IMR-90 (cell line): ENCODE results near the gene NBPF3. TPM values are rescaled to one million over a fixed set of nuclear protein-coding genes. Genes with fewer than 3 reads are reported as not detected.

ENCODE experiments used
- ATAC-seq: fragments of 200-7000 bp; cut with Tn5 transposase; 2 replicates; pipeline ENCODE4 v1.9.1; 2020; ENCODE audit warnings: low read depth, mild to moderate bottlenecking, moderate library complexity
- BruUV-seq: library from RNA; stranded (reverse); fragments of 400-500 nt; replicated peaks from 2 replicates; lab custom pipeline; 2021; lab: Mats Ljungman, UMichigan
- CTCF ChIA-PET: fragments of 300-600 bp; formaldehyde crosslinking; extraction: SDS; loops from one replicate; lab custom pipeline; 2021; ENCODE audit warnings: antibody characterized with exemption; lab: Yijun Ruan, JAX
- POLR2A ChIA-PET: fragments of 300-600 bp; sonication (Branson Sonifier 250); formaldehyde crosslinking; loops from one replicate; lab custom pipeline; 2022; ENCODE audit warnings: antibody characterized with exemption; ENCODE audit not compliant: unreplicated experiment; lab: Charles Lee
- DNase-seq: peaks from one replicate; pipeline ENCODE4 v3.0.0; 2013
- H2AFZ ChIP-seq: replicated peaks from 2 replicates; pipeline ENCODE3; 2013; ENCODE audit warnings: low read length, mild to moderate bottlenecking; ENCODE audit not compliant: poor library complexity
- H2AK5ac ChIP-seq: 2 replicates; pipeline ENCODE4 v1.6.1; 2013; ENCODE audit warnings: low read depth, low read length, inconsistent platforms
- H2AK9ac ChIP-seq: replicated peaks from 2 replicates; pipeline ENCODE3; 2013; ENCODE audit warnings: mild to moderate bottlenecking, low read depth, low read length, moderate library complexity; ENCODE audit not compliant: poor library complexity
- H2BK120ac ChIP-seq: 2 replicates; pipeline ENCODE4 v1.6.1; 2013; ENCODE audit warnings: low read depth, low read length, inconsistent platforms
- H2BK15ac ChIP-seq: 3 replicates; pipeline ENCODE4 v1.6.1; 2013; ENCODE audit warnings: low read depth, low read length, inconsistent platforms
- H2BK20ac ChIP-seq: 2 replicates; pipeline ENCODE4 v1.6.1; 2013; ENCODE audit warnings: low read depth, mild to moderate bottlenecking, inconsistent platforms, low read length, moderate library complexity
- H2BK5ac ChIP-seq: 2 replicates; pipeline ENCODE4 v1.6.1; 2013; ENCODE audit warnings: mild to moderate bottlenecking, low read depth, low read length, inconsistent platforms; ENCODE audit not compliant: poor library complexity, severe bottlenecking
- H3K14ac ChIP-seq: replicated peaks from 2 replicates; pipeline ENCODE4 v1.6.1; 2013; ENCODE audit warnings: low read depth, low read length, inconsistent platforms
- H3K18ac ChIP-seq: 2 replicates; pipeline ENCODE4 v1.6.1; 2013; ENCODE audit warnings: low read depth, low read length, control low read depth
- H3K23ac ChIP-seq: 2 replicates; pipeline ENCODE4 v1.6.1; 2013; ENCODE audit warnings: low read depth, low read length, inconsistent platforms
- H3K27ac ChIP-seq: 2 replicates; pipeline ENCODE4 v1.5.1; 2013; ENCODE audit warnings: mild to moderate bottlenecking, control low read depth, low read length; ENCODE audit not compliant: insufficient read depth
- H3K27me3 ChIP-seq: 2 replicates; pipeline ENCODE4 v1.6.1; 2013; ENCODE audit warnings: low read length; ENCODE audit not compliant: control insufficient read depth, insufficient read depth
- H3K36me3 ChIP-seq: 2 replicates; pipeline ENCODE4 v1.6.1; 2013; ENCODE audit warnings: low read length, mixed read lengths; ENCODE audit not compliant: control insufficient read depth, insufficient read depth
- H3K4ac ChIP-seq: 2 replicates; pipeline ENCODE4 v1.6.1; 2013; ENCODE audit warnings: low read depth, low read length, inconsistent platforms
- H3K4me1 ChIP-seq: 2 replicates; pipeline ENCODE4 v1.6.1; 2013; ENCODE audit warnings: low read length, mixed read lengths; ENCODE audit not compliant: control insufficient read depth, insufficient read depth
- H3K4me2 ChIP-seq: 2 replicates; pipeline ENCODE4 v1.6.1; 2013; ENCODE audit warnings: low read depth, mild to moderate bottlenecking, control low read depth, low read length, moderate library complexity
- H3K4me3 ChIP-seq: 2 replicates; pipeline ENCODE4 v1.5.1; 2013; ENCODE audit warnings: low read depth, mild to moderate bottlenecking, control low read depth, low read length, moderate library complexity; ENCODE audit not compliant: insufficient read depth
- H3K56ac ChIP-seq: 2 replicates; pipeline ENCODE4 v1.6.1; 2013; ENCODE audit warnings: low read length, inconsistent platforms; ENCODE audit not compliant: insufficient read depth; ENCODE audit errors: extremely low read depth
- H3K79me1 ChIP-seq, 2 experiments: 2 replicates each; pipeline ENCODE4 v1.6.1; 2013; ENCODE audit warnings: low read length in 2 of 2, inconsistent platforms in 1 of 2, low read depth in 1 of 2
- H3K9ac ChIP-seq: 2 replicates; pipeline ENCODE4 v1.6.1; 2013; ENCODE audit warnings: low read depth, low read length, control low read depth
- H3K9me1 ChIP-seq: 2 replicates; pipeline ENCODE4 v1.6.1; 2013; ENCODE audit warnings: low read length, inconsistent platforms; ENCODE audit not compliant: insufficient read depth
- H3K9me3 ChIP-seq: 2 replicates; pipeline ENCODE4 v1.6.1; 2013; ENCODE audit warnings: low read length; ENCODE audit not compliant: control insufficient read depth, insufficient read depth
- H4K20me1 ChIP-seq: 2 replicates; pipeline ENCODE4 v1.6.1; 2013; ENCODE audit warnings: low read length, inconsistent platforms; ENCODE audit not compliant: insufficient read depth
- H4K5ac ChIP-seq: 2 replicates; pipeline ENCODE4 v1.6.1; 2013; ENCODE audit warnings: mild to moderate bottlenecking, low read depth, low read length, control low read depth
- H4K8ac ChIP-seq, 2 experiments: 2 replicates each; pipeline ENCODE4 v1.6.1; 2013; ENCODE audit warnings: low read depth in 2 of 2, low read length in 2 of 2, control low read depth in 1 of 2, inconsistent platforms in 1 of 2
- H4K91ac ChIP-seq: 2 replicates; pipeline ENCODE4 v1.6.1; 2013; ENCODE audit warnings: low read depth, low read length, inconsistent platforms; ENCODE audit not compliant: insufficient read depth
- BHLHE40 ChIP-seq: fragments of 150-350 bp; IDR thresholded peaks from 2 replicates; pipeline ENCODE4 v1.6.1; 2016; ENCODE audit warnings: mild to moderate bottlenecking, low read depth, low read length
- FOS ChIP-seq: fragments of 150-350 bp; IDR thresholded peaks from 2 replicates; pipeline ENCODE4 v1.6.1; 2016; ENCODE audit warnings: low read depth, low read length
- MAZ ChIP-seq: IDR thresholded peaks from 2 replicates; pipeline ENCODE4 v1.6.1; 2012; ENCODE audit warnings: low read depth, mild to moderate bottlenecking, low read length, improper control_type of control experiment, moderate library complexity, borderline replicate concordance
- MXI1 ChIP-seq: IDR thresholded peaks from 2 replicates; pipeline ENCODE4 v1.6.1; 2012; ENCODE audit warnings: low read depth, mild to moderate bottlenecking, low read length, moderate library complexity, borderline replicate concordance
- NFE2L2 ChIP-seq: fragments of 150-350 bp; IDR thresholded peaks from 2 replicates; pipeline ENCODE4 v1.6.1; 2016; ENCODE audit warnings: low read depth, mild to moderate bottlenecking, low read length
- POLR2A ChIP-seq: IDR thresholded peaks from 2 replicates; pipeline ENCODE4 v1.6.1; 2012; ENCODE audit warnings: mild to moderate bottlenecking, low read depth, low read length
- RAD21 ChIP-seq: IDR thresholded peaks from 2 replicates; pipeline ENCODE4 v1.6.1; 2012; ENCODE audit warnings: low read length, improper control_type of control experiment
- RCOR1 ChIP-seq: IDR thresholded peaks from 2 replicates; pipeline ENCODE4 v1.6.1; 2012; ENCODE audit warnings: mild to moderate bottlenecking, low read length, improper control_type of control experiment; ENCODE audit not compliant: insufficient replicate concordance
- RFX5 ChIP-seq: IDR thresholded peaks from 2 replicates; pipeline ENCODE4 v1.8.0; 2012; ENCODE audit warnings: low read depth, mild to moderate bottlenecking, low read length, moderate library complexity
- SMC3 ChIP-seq: fragments of 150-350 bp; IDR thresholded peaks from 2 replicates; pipeline ENCODE4 v1.6.1; 2016; ENCODE audit warnings: low read depth, mild to moderate bottlenecking, antibody characterized with exemption, low read length, moderate library complexity
- WGBS, 2 experiments: methylation state at CpG; one replicate each; pipeline versions ENCODE4 v1.1.5 to v1.1.7; 2013; ENCODE audit warnings: missing lambda C conversion rate in 2 of 2; ENCODE audit not compliant: insufficient read length in 1 of 2; ENCODE audit errors: extremely low coverage in 2 of 2; 5-methylcytosine and 5-hydroxymethylcytosine counted together
- dilution Hi-C: fragments of 300-500 bp; cut with HindIII; formaldehyde crosslinking; loops from one replicate; pipeline ENCODE4 v1.14.3; 2018; ENCODE audit warnings: low sequenced_read_pairs; ENCODE audit not compliant: unreplicated experiment
- in situ Hi-C: fragments of 300-500 bp; cut with MboI; formaldehyde crosslinking; loops from 3 replicates; pipeline ENCODE4 v1.14.3; 2019; ENCODE audit warnings: low sequenced_read_pairs, inconsistent platforms, mixed read lengths
- intact Hi-C: fragments of 100-400 bp; cut with micrococcal nuclease; formaldehyde crosslinking; loops from 2 replicates; pipeline ENCODE4 v1.10.0; 2022
- polyA plus RNA-seq, 3 experiments: library from polyadenylated mRNA; depleted of rRNA; stranded (reverse); fragments of >200 nt; gene quantifications; 2 replicates each; pipeline ENCODE4 v1.2.3, GENCODE V29; 2012; ENCODE audit warnings: low replicate concordance in 1 of 3
- total RNA-seq: library from RNA; depleted of rRNA; stranded (reverse); fragments of >200 nt; gene quantifications from 2 replicates; pipeline ENCODE4 v1.2.3, GENCODE V29; 2012
- TF ChIP-seq, protein P1 (sequence below): fragments of 150-350 bp; IDR thresholded peaks from 2 replicates; pipeline ENCODE4 v1.6.1; 2016; ENCODE audit warnings: low read depth, mild to moderate bottlenecking, low read length, moderate library complexity, borderline replicate concordance
- TF ChIP-seq, protein P2 (sequence below): fragments of 150-350 bp; IDR thresholded peaks from 2 replicates; pipeline ENCODE4 v1.6.1; 2017; ENCODE audit warnings: mild to moderate bottlenecking, antibody characterized with exemption, low read length, low read depth
- TF ChIP-seq, protein P3 (sequence below): conservative IDR thresholded peaks from 2 replicates; pipeline ENCODE4 v1.5.1; 2012; ENCODE audit warnings: mild to moderate bottlenecking, low read depth, low read length, improper control_type of control experiment

NBPF3 gene
- total and polyA plus RNA-seq, 2 of the 4 experiments (the other 2 are of a cell fraction): 8.7 to 18.8 TPM

DNA sequence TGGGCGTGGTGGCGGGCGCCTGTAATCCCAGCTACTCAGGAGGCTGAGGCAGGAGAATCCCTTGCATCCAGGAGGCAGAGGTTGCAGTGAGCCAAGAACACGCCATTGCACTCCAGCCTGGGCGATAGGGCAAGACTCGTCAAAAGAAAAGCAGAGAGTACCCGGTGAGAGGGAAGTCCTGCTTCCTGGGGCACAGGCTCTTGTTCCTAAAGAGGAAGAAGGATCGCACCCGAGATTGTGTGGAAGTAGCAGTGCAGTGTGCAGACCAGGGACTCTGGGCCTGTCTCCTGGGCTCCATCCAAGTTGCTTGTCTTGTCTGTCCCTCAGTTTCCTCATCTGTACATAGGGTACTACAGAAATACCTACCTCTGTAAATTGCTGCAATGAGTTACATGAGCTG lies 29.6 kb downstream of the NBPF3 start:
- dilution Hi-C loops: no loop called here

More for the DNA sequence above, 29.6 kb downstream of the NBPF3 start:
- ChIA-PET CTCF (no interaction called here), POLR2A (no interaction called here)
- Histone ChIP-seq H4K20me1 (no peaks in the 10 kb centered on the region), H3K4ac (no peak overlapping the region), H4K5ac (no peak overlapping the region), H2AK9ac (no peak overlapping the region), H3K27me3 (no peaks in the 10 kb centered on the region), H3K4me2 (no peak overlapping the region), H3K4me3 (no peak overlapping the region), H3K56ac (no peak overlapping the region), H2BK5ac (no peak overlapping the region), H2AK5ac (no peak overlapping the region), H3K23ac (no peak overlapping the region), H3K14ac (no peak overlapping the region), H2AFZ (no peak overlapping the region), H4K91ac (no peak overlapping the region), H2BK20ac (no peak overlapping the region), H3K18ac (no peak overlapping the region), H3K36me3 (peaks cover 40% of the 10 kb centered on the region), H3K9ac (no peak overlapping the region), H3K4me1 (0 out of 2 replicates have a peak, but pooled peaks cover 3% of the 10 kb centered on the region), H3K9me3 (no peaks in the 10 kb centered on the region), H3K27ac (no peak overlapping the region), H4K8ac (no peak overlapping the region), H2BK15ac (no peak overlapping the region), H2BK120ac (no peak overlapping the region), H3K9me1 (peaks cover 6% of the 10 kb centered on the region), H3K79me1 (no peaks in the 10 kb centered on the region; a peak in 2 of 4 replicates)
- intact Hi-C loops: no loop called here
- TF ChIP-seq RCOR1: no peak
- TF ChIP-seq NFE2L2: no peak
- TF ChIP-seq, protein P1, sequence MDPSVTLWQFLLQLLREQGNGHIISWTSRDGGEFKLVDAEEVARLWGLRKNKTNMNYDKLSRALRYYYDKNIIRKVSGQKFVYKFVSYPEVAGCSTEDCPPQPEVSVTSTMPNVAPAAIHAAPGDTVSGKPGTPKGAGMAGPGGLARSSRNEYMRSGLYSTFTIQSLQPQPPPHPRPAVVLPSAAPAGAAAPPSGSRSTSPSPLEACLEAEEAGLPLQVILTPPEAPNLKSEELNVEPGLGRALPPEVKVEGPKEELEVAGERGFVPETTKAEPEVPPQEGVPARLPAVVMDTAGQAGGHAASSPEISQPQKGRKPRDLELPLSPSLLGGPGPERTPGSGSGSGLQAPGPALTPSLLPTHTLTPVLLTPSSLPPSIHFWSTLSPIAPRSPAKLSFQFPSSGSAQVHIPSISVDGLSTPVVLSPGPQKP: no peak
- TF ChIP-seq, protein P2, sequence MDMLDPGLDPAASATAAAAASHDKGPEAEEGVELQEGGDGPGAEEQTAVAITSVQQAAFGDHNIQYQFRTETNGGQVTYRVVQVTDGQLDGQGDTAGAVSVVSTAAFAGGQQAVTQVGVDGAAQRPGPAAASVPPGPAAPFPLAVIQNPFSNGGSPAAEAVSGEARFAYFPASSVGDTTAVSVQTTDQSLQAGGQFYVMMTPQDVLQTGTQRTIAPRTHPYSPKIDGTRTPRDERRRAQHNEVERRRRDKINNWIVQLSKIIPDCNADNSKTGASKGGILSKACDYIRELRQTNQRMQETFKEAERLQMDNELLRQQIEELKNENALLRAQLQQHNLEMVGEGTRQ: no peak
- no peak for TF ChIP-seq MXI1
- TF ChIP-seq BHLHE40: no peak
- no peak for TF ChIP-seq POLR2A
- TF ChIP-seq MAZ: no peak
- TF ChIP-seq, protein P3, sequence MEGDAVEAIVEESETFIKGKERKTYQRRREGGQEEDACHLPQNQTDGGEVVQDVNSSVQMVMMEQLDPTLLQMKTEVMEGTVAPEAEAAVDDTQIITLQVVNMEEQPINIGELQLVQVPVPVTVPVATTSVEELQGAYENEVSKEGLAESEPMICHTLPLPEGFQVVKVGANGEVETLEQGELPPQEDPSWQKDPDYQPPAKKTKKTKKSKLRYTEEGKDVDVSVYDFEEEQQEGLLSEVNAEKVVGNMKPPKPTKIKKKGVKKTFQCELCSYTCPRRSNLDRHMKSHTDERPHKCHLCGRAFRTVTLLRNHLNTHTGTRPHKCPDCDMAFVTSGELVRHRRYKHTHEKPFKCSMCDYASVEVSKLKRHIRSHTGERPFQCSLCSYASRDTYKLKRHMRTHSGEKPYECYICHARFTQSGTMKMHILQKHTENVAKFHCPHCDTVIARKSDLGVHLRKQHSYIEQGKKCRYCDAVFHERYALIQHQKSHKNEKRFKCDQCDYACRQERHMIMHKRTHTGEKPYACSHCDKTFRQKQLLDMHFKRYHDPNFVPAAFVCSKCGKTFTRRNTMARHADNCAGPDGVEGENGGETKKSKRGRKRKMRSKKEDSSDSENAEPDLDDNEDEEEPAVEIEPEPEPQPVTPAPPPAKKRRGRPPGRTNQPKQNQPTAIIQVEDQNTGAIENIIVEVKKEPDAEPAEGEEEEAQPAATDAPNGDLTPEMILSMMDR: no peak
- no peak for TF ChIP-seq RAD21
- no peak for TF ChIP-seq SMC3
- TF ChIP-seq FOS: no peak
- TF ChIP-seq RFX5: no peak
- no TSS peak for BruUV-seq
- in situ Hi-C loops: no loop called here
- no peak for DNase-seq
- WGBS, 2 experiments: no CpG with 5 or more reads among the region's 9 CpGs
- no peak for ATAC-seq
